IMR-90 (cell line): ENCODE data around the gene IL31RA. TPM values are rescaled to one million over a fixed set of nuclear protein-coding genes. Genes with fewer than 3 reads are reported as not detected.

Experiments used
- ATAC-seq: fragments of 200-7000 bp; cut with Tn5 transposase; 2 replicates; pipeline ENCODE4 v1.9.1; 2020; ENCODE audit warnings: low read depth, mild to moderate bottlenecking, moderate library complexity
- BruUV-seq: library from RNA; stranded (reverse); fragments of 400-500 nt; replicated peaks from 2 replicates; lab custom pipeline; 2021; lab: Mats Ljungman, UMichigan
- CTCF ChIA-PET: fragments of 300-600 bp; formaldehyde crosslinking; extraction: SDS; loops from one replicate; lab custom pipeline; 2021; ENCODE audit warnings: antibody characterized with exemption; lab: Yijun Ruan, JAX
- POLR2A ChIA-PET: fragments of 300-600 bp; sonication (Branson Sonifier 250); formaldehyde crosslinking; loops from one replicate; lab custom pipeline; 2022; ENCODE audit warnings: antibody characterized with exemption; ENCODE audit not compliant: unreplicated experiment; lab: Charles Lee
- DNase-seq: peaks from one replicate; pipeline ENCODE4 v3.0.0; 2013
- H2AFZ ChIP-seq: replicated peaks from 2 replicates; pipeline ENCODE3; 2013; ENCODE audit warnings: low read length, mild to moderate bottlenecking; ENCODE audit not compliant: poor library complexity
- H2AK5ac ChIP-seq: 2 replicates; pipeline ENCODE4 v1.6.1; 2013; ENCODE audit warnings: low read depth, low read length, inconsistent platforms
- H2AK9ac ChIP-seq: replicated peaks from 2 replicates; pipeline ENCODE3; 2013; ENCODE audit warnings: mild to moderate bottlenecking, low read depth, low read length, moderate library complexity; ENCODE audit not compliant: poor library complexity
- H2BK120ac ChIP-seq: 2 replicates; pipeline ENCODE4 v1.6.1; 2013; ENCODE audit warnings: low read depth, low read length, inconsistent platforms
- H2BK15ac ChIP-seq: 3 replicates; pipeline ENCODE4 v1.6.1; 2013; ENCODE audit warnings: low read depth, low read length, inconsistent platforms
- H2BK20ac ChIP-seq: 2 replicates; pipeline ENCODE4 v1.6.1; 2013; ENCODE audit warnings: low read depth, mild to moderate bottlenecking, inconsistent platforms, low read length, moderate library complexity
- H2BK5ac ChIP-seq: 2 replicates; pipeline ENCODE4 v1.6.1; 2013; ENCODE audit warnings: mild to moderate bottlenecking, low read depth, low read length, inconsistent platforms; ENCODE audit not compliant: poor library complexity, severe bottlenecking
- H3K14ac ChIP-seq: replicated peaks from 2 replicates; pipeline ENCODE4 v1.6.1; 2013; ENCODE audit warnings: low read depth, low read length, inconsistent platforms
- H3K18ac ChIP-seq: 2 replicates; pipeline ENCODE4 v1.6.1; 2013; ENCODE audit warnings: low read depth, low read length, control low read depth
- H3K23ac ChIP-seq: 2 replicates; pipeline ENCODE4 v1.6.1; 2013; ENCODE audit warnings: low read depth, low read length, inconsistent platforms
- H3K27ac ChIP-seq: 2 replicates; pipeline ENCODE4 v1.5.1; 2013; ENCODE audit warnings: mild to moderate bottlenecking, control low read depth, low read length; ENCODE audit not compliant: insufficient read depth
- H3K27me3 ChIP-seq: 2 replicates; pipeline ENCODE4 v1.6.1; 2013; ENCODE audit warnings: low read length; ENCODE audit not compliant: control insufficient read depth, insufficient read depth
- H3K36me3 ChIP-seq: 2 replicates; pipeline ENCODE4 v1.6.1; 2013; ENCODE audit warnings: low read length, mixed read lengths; ENCODE audit not compliant: control insufficient read depth, insufficient read depth
- H3K4ac ChIP-seq: 2 replicates; pipeline ENCODE4 v1.6.1; 2013; ENCODE audit warnings: low read depth, low read length, inconsistent platforms
- H3K4me1 ChIP-seq: 2 replicates; pipeline ENCODE4 v1.6.1; 2013; ENCODE audit warnings: low read length, mixed read lengths; ENCODE audit not compliant: control insufficient read depth, insufficient read depth
- H3K4me2 ChIP-seq: 2 replicates; pipeline ENCODE4 v1.6.1; 2013; ENCODE audit warnings: low read depth, mild to moderate bottlenecking, control low read depth, low read length, moderate library complexity
- H3K4me3 ChIP-seq: 2 replicates; pipeline ENCODE4 v1.5.1; 2013; ENCODE audit warnings: low read depth, mild to moderate bottlenecking, control low read depth, low read length, moderate library complexity; ENCODE audit not compliant: insufficient read depth
- H3K56ac ChIP-seq: 2 replicates; pipeline ENCODE4 v1.6.1; 2013; ENCODE audit warnings: low read length, inconsistent platforms; ENCODE audit not compliant: insufficient read depth; ENCODE audit errors: extremely low read depth
- H3K79me1 ChIP-seq, 2 experiments: 2 replicates each; pipeline ENCODE4 v1.6.1; 2013; ENCODE audit warnings: low read length in 2 of 2, inconsistent platforms in 1 of 2, low read depth in 1 of 2
- H3K9ac ChIP-seq: 2 replicates; pipeline ENCODE4 v1.6.1; 2013; ENCODE audit warnings: low read depth, low read length, control low read depth
- H3K9me1 ChIP-seq: 2 replicates; pipeline ENCODE4 v1.6.1; 2013; ENCODE audit warnings: low read length, inconsistent platforms; ENCODE audit not compliant: insufficient read depth
- H3K9me3 ChIP-seq: 2 replicates; pipeline ENCODE4 v1.6.1; 2013; ENCODE audit warnings: low read length; ENCODE audit not compliant: control insufficient read depth, insufficient read depth
- H4K20me1 ChIP-seq: 2 replicates; pipeline ENCODE4 v1.6.1; 2013; ENCODE audit warnings: low read length, inconsistent platforms; ENCODE audit not compliant: insufficient read depth
- H4K5ac ChIP-seq: 2 replicates; pipeline ENCODE4 v1.6.1; 2013; ENCODE audit warnings: mild to moderate bottlenecking, low read depth, low read length, control low read depth
- H4K8ac ChIP-seq, 2 experiments: 2 replicates each; pipeline ENCODE4 v1.6.1; 2013; ENCODE audit warnings: low read depth in 2 of 2, low read length in 2 of 2, control low read depth in 1 of 2, inconsistent platforms in 1 of 2
- H4K91ac ChIP-seq: 2 replicates; pipeline ENCODE4 v1.6.1; 2013; ENCODE audit warnings: low read depth, low read length, inconsistent platforms; ENCODE audit not compliant: insufficient read depth
- BHLHE40 ChIP-seq: fragments of 150-350 bp; IDR thresholded peaks from 2 replicates; pipeline ENCODE4 v1.6.1; 2016; ENCODE audit warnings: mild to moderate bottlenecking, low read depth, low read length
- CEBPB ChIP-seq: IDR thresholded peaks from 2 replicates; pipeline ENCODE4 v1.6.1; 2012; ENCODE audit warnings: low read depth, low read length, improper control_type of control experiment
- CHD1 ChIP-seq: IDR thresholded peaks from 2 replicates; pipeline ENCODE4 v1.6.1; 2012; ENCODE audit warnings: low read depth, low read length, improper control_type of control experiment
- CTCF ChIP-seq: conservative IDR thresholded peaks from 2 replicates; pipeline ENCODE4 v1.5.1; 2012; ENCODE audit warnings: mild to moderate bottlenecking, low read depth, low read length, improper control_type of control experiment
- ELK1 ChIP-seq: fragments of 150-350 bp; IDR thresholded peaks from 2 replicates; pipeline ENCODE4 v1.6.1; 2016; ENCODE audit warnings: low read depth, mild to moderate bottlenecking, low read length, moderate library complexity, borderline replicate concordance
- FOS ChIP-seq: fragments of 150-350 bp; IDR thresholded peaks from 2 replicates; pipeline ENCODE4 v1.6.1; 2016; ENCODE audit warnings: low read depth, low read length
- MAFK ChIP-seq: IDR thresholded peaks from 2 replicates; pipeline ENCODE4 v1.6.1; 2012; ENCODE audit warnings: low read depth, low read length, improper control_type of control experiment
- MAZ ChIP-seq: IDR thresholded peaks from 2 replicates; pipeline ENCODE4 v1.6.1; 2012; ENCODE audit warnings: low read depth, mild to moderate bottlenecking, low read length, improper control_type of control experiment, moderate library complexity, borderline replicate concordance
- MXI1 ChIP-seq: IDR thresholded peaks from 2 replicates; pipeline ENCODE4 v1.6.1; 2012; ENCODE audit warnings: low read depth, mild to moderate bottlenecking, low read length, moderate library complexity, borderline replicate concordance
- NFE2L2 ChIP-seq: fragments of 150-350 bp; IDR thresholded peaks from 2 replicates; pipeline ENCODE4 v1.6.1; 2016; ENCODE audit warnings: low read depth, mild to moderate bottlenecking, low read length
- POLR2A ChIP-seq: IDR thresholded peaks from 2 replicates; pipeline ENCODE4 v1.6.1; 2012; ENCODE audit warnings: mild to moderate bottlenecking, low read depth, low read length
- RCOR1 ChIP-seq: IDR thresholded peaks from 2 replicates; pipeline ENCODE4 v1.6.1; 2012; ENCODE audit warnings: mild to moderate bottlenecking, low read length, improper control_type of control experiment; ENCODE audit not compliant: insufficient replicate concordance
- RFX5 ChIP-seq: IDR thresholded peaks from 2 replicates; pipeline ENCODE4 v1.8.0; 2012; ENCODE audit warnings: low read depth, mild to moderate bottlenecking, low read length, moderate library complexity
- SMC3 ChIP-seq: fragments of 150-350 bp; IDR thresholded peaks from 2 replicates; pipeline ENCODE4 v1.6.1; 2016; ENCODE audit warnings: low read depth, mild to moderate bottlenecking, antibody characterized with exemption, low read length, moderate library complexity
- USF2 ChIP-seq: fragments of 150-350 bp; IDR thresholded peaks from 2 replicates; pipeline ENCODE4 v1.6.1; 2017; ENCODE audit warnings: mild to moderate bottlenecking, antibody characterized with exemption, low read length, low read depth
- WGBS, 2 experiments: methylation state at CpG; one replicate each; pipeline versions ENCODE4 v1.1.5 to v1.1.7; 2013; ENCODE audit warnings: missing lambda C conversion rate in 2 of 2; ENCODE audit not compliant: insufficient read length in 1 of 2; ENCODE audit errors: extremely low coverage in 2 of 2; 5-methylcytosine and 5-hydroxymethylcytosine counted together
- dilution Hi-C: fragments of 300-500 bp; cut with HindIII; formaldehyde crosslinking; loops from one replicate; pipeline ENCODE4 v1.14.3; 2018; ENCODE audit warnings: low sequenced_read_pairs; ENCODE audit not compliant: unreplicated experiment
- in situ Hi-C: fragments of 300-500 bp; cut with MboI; formaldehyde crosslinking; loops from 3 replicates; pipeline ENCODE4 v1.14.3; 2019; ENCODE audit warnings: low sequenced_read_pairs, inconsistent platforms, mixed read lengths
- intact Hi-C: fragments of 100-400 bp; cut with micrococcal nuclease; formaldehyde crosslinking; loops from 2 replicates; pipeline ENCODE4 v1.10.0; 2022
- polyA plus RNA-seq, 3 experiments: library from polyadenylated mRNA; depleted of rRNA; stranded (reverse); fragments of >200 nt; gene quantifications; 2 replicates each; pipeline ENCODE4 v1.2.3, GENCODE V29; 2012; ENCODE audit warnings: low replicate concordance in 1 of 3
- total RNA-seq: library from RNA; depleted of rRNA; stranded (reverse); fragments of >200 nt; gene quantifications from 2 replicates; pipeline ENCODE4 v1.2.3, GENCODE V29; 2012

IL31RA gene
- total and polyA plus RNA-seq, 2 of the 4 experiments (the other 2 are of a cell fraction): 0.39 to 0.90 TPM

- Histone ChIP-seq H3K23ac (no peak overlapping the region), H3K79me1 (0 out of 4 replicates have a peak, but pooled peaks cover 0 to 2% of the 10 kb centered on the region in 2 experiments), H3K4me3 (no peak overlapping the region), H3K27ac (no peak overlapping the region), H3K18ac (no peak overlapping the region), H3K27me3 (no peaks in the 10 kb centered on the region), H2AFZ (no peak overlapping the region), H3K56ac (no peak overlapping the region), H2AK9ac (no peak overlapping the region), H3K4ac (no peak overlapping the region), H2BK5ac (no peak overlapping the region), H3K14ac (no peak overlapping the region), H2BK20ac (no peak overlapping the region), H3K4me2 (no peak overlapping the region), H4K91ac (no peak overlapping the region), H4K20me1 (peaks cover 6% of the 10 kb centered on the region; the same call in 1 of the 2 replicates), H4K5ac (no peak overlapping the region), H2AK5ac (no peak overlapping the region), H2BK15ac (no peak overlapping the region), H3K9me3 (no peaks in the 10 kb centered on the region), H4K8ac (no peak overlapping the region), H3K4me1 (no peaks in the 10 kb centered on the region), H3K9ac (no peak overlapping the region), H3K36me3 (peaks cover 9% of the 10 kb centered on the region), H3K9me1 (no peaks in the 10 kb centered on the region), H2BK120ac (no peak overlapping the region)
- BruUV-seq: no TSS peak
- ChIA-PET POLR2A (no interaction called here), CTCF (no interaction called here)
- 92% methylated on average over 11 of the region's 14 CpGs; no CpG with 5 or more reads in 1 of the 2 experiments for WGBS, 2 experiments
- in situ Hi-C loops: no loop called here
- ATAC-seq (no peak), DNase-seq (no peak)
- dilution Hi-C loops: no loop called here
- intact Hi-C loops: loop anchor here (10.0 kb wide), 1 partner anchor 901 kb away; no protein-coding TSS in a partner anchor
- no peak for TF ChIP-seq USF2
- TF ChIP-seq FOS: no peak
- no peak for TF ChIP-seq RFX5
- TF ChIP-seq CTCF: no peak
- TF ChIP-seq BHLHE40: no peak
- no peak for TF ChIP-seq SMC3
- TF ChIP-seq ELK1: no peak
- no peak for TF ChIP-seq MXI1
- TF ChIP-seq CEBPB: no peak
- TF ChIP-seq MAZ: no peak
- TF ChIP-seq POLR2A: no peak
- TF ChIP-seq MAFK: no peak
- no peak for TF ChIP-seq NFE2L2
- TF ChIP-seq RCOR1: no peak
- no peak for TF ChIP-seq CHD1
Measured at GRCh38 chr5:55933377-55934114, 82.4 kb downstream of the IL31RA start.
